ENCODE measurements around the gene C2CD3.

The C2CD3 gene

GRCh38 chr11:74018331-74019005 lies 152.3 kb downstream of the C2CD3 start:
- peak in 1 of 2 donors; percentile 67 for DNase-seq

- no peak for DNase-seq
Observed at GRCh38 chr11:74017631-74018030, 153.2 kb downstream of the C2CD3 start.

- DNase-seq, result no peak
Observed at GRCh38 chr11:74015919-74016684, 154.7 kb downstream of the C2CD3 start.

- no peak for DNase-seq
Observed at GRCh38 chr11:74014880-74015279, 155.9 kb downstream of the C2CD3 start.

- no peak for DNase-seq
Observed at GRCh38 chr11:74013141-74013540, 157.7 kb downstream of the C2CD3 start.

- no peak for DNase-seq
Observed at GRCh38 chr11:74012074-74012809, 158.6 kb downstream of the C2CD3 start.

- DNase-seq, result peak; percentile 76 to 83
Observed at GRCh38 chr11:74011360-74012073, 159.3 kb downstream of the C2CD3 start.

- no peak for DNase-seq
Observed at GRCh38 chr11:74010306-74011300, 160.2 kb downstream of the C2CD3 start.

- no peak for DNase-seq
Observed at GRCh38 chr11:74009675-74010305, 161.0 kb downstream of the C2CD3 start.

- DNase-seq, result no peak
Observed at GRCh38 chr11:74009230-74009547, 161.6 kb downstream of the C2CD3 start.

GRCh38 chr11:74008373-74009229 lies 162.2 kb downstream of the C2CD3 start, which contains the start of gene UCP3:
UCP3 (minus strand) TSS chr11:74009085; CDS start chr11:74007042, 2,043 bp downstream.
- DNase-seq, result no peak

GRCh38 chr11:74007691-74008372 lies 163.0 kb downstream of the C2CD3 start:
- no peak for DNase-seq

GRCh38 chr11:74006743-74007304 lies 164.0 kb downstream of the C2CD3 start:
- DNase-seq, result no peak

- no peak for DNase-seq
Observed at GRCh38 chr11:74005721-74006517, 164.9 kb downstream of the C2CD3 start.

- peak; percentile 90 for DNase-seq
Observed at GRCh38 chr11:74004759-74005615, 165.8 kb downstream of the C2CD3 start.

GRCh38 chr11:74004046-74004695 lies 166.6 kb downstream of the C2CD3 start:
- DNase-seq, result no peak

- DNase-seq, result no peak
Observed at GRCh38 chr11:74002832-74003231, 168.0 kb downstream of the C2CD3 start.
